ENCODE measurements around the gene NDUFA8.

NDUFA8 gene

GRCh38 chr9:122097679-122098315 is 61.8 kb downstream of the NDUFA8 start:
- DNase-seq: no peak

GRCh38 chr9:122096620-122097415 is 62.8 kb downstream of the NDUFA8 start:
- no peak for DNase-seq

- DNase-seq: no peak
These were observed 64.4 kb downstream of the NDUFA8 start for GRCh38 chr9:122095010-122095767.
